Measurements from ENCODE around the gene PHETA2.

- TF ChIP-seq POLR2A (IDR thresholded peaks at IDR 0.05) (no peak), CTCF (IDR thresholded peaks at IDR 0.05) (no peak)
Observed at GRCh38 chr22:42111798-42112197, 37.8 kb downstream of the PHETA2 start.

Measured in esophagus squamous epithelium (tissue), 4 donors.